ENCODE results near the gene FAM20C. TPM values are rescaled to one million over a fixed set of nuclear protein-coding genes. Genes with fewer than 3 reads are reported as not detected.
A peak's percentile ranks its signal among the peaks of the same experiment; 100 is the strongest.

FAM20C gene
- total RNA-seq, 1 experiment from 2014 or later = 62.6 TPM

DNA sequence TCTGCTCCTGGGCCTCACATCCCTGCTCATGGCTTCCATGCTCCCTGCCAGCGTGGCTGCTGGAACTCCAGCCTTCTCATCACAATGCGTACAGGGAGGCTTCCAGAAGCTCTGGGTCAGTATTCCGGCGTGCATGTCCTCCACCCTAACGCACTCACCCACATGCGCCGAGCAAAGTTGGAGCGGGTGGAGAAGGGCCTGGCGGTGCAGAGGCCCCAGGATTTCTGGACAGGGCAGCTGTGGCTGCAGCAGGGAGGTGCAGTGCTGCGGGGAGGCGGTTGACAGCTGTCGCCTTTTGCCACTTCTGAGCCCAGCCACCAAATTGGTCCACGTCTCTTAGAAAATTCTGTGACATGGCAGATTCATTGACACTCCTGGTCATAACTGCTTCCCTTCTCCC lies 33.6 kb upstream of the FAM20C start:
- Histone ChIP-seq H4K8ac (replicated peaks; ENCODE audit: insufficient read length, low read depth, low read length) (no peak overlapping the region), H2AFZ (ENCODE audit: low read length) (no peak overlapping the region), H3K79me1 (ENCODE audit: insufficient read depth, low read depth, low read length, poor library complexity, severe bottlenecking) (no peaks in the 10 kb centered on the region), H3K23ac (ENCODE audit: insufficient read length, low read depth, low read length) (no peak overlapping the region), H3K56ac (ENCODE audit: insufficient read length, low read depth, low read length) (no peak overlapping the region), H3K79me2 (ENCODE audit: insufficient read depth, low read length) (no peaks in the 10 kb centered on the region), H3K4ac (ENCODE audit: low read depth, low read length) (no peak overlapping the region), H3K14ac (ENCODE audit: insufficient read depth, low read length) (no peak overlapping the region), H3K4me2 (ENCODE audit: insufficient read depth, insufficient read length, low read length) (no peak overlapping the region), H2BK15ac (ENCODE audit: low read depth, low read length) (no peak overlapping the region), H4K5ac (ENCODE audit: insufficient read length, low read depth, low read length) (no peak overlapping the region), H2AK5ac (ENCODE audit: insufficient read length, low read length) (no peak overlapping the region), H3K27ac (ENCODE audit: insufficient read length, low read depth, low read length) (no peak overlapping the region), H3K27me3 (ENCODE audit: insufficient read depth, low read length) (no peaks in the 10 kb centered on the region), H2BK5ac (ENCODE audit: insufficient read length, low read length) (no peak overlapping the region), H4K91ac (ENCODE audit: insufficient read length, low read depth, low read length) (no peak overlapping the region), H2BK12ac (ENCODE audit: insufficient read length, low read depth, low read length) (no peak overlapping the region), H4K20me1 (ENCODE audit: control insufficient read depth, insufficient read depth, insufficient read length) (no peaks in the 10 kb centered on the region), H3K18ac (ENCODE audit: insufficient read length, low read depth, low read length) (no peak overlapping the region), H3K4me1 (ENCODE audit: insufficient read depth, low read length) (no peaks in the 10 kb centered on the region), H2BK120ac (ENCODE audit: low read depth, low read length, poor library complexity, severe bottlenecking) (no peak overlapping the region), H2BK20ac (ENCODE audit: low read depth, low read length, poor library complexity, severe bottlenecking) (no peak overlapping the region), H3K9ac (ENCODE audit: extremely low read depth, insufficient read length, low read length) (no peak overlapping the region), H3K9me3 (ENCODE audit: control insufficient read depth, low read depth, low read length) (no peaks in the 10 kb centered on the region), H3T11ph (ENCODE audit: low read length) (no peak overlapping the region), H3K23me2 (ENCODE audit: insufficient read length, low read depth, low read length, poor library complexity, severe bottlenecking) (no peaks in the 10 kb centered on the region)
- TF ChIP-seq, protein P1, sequence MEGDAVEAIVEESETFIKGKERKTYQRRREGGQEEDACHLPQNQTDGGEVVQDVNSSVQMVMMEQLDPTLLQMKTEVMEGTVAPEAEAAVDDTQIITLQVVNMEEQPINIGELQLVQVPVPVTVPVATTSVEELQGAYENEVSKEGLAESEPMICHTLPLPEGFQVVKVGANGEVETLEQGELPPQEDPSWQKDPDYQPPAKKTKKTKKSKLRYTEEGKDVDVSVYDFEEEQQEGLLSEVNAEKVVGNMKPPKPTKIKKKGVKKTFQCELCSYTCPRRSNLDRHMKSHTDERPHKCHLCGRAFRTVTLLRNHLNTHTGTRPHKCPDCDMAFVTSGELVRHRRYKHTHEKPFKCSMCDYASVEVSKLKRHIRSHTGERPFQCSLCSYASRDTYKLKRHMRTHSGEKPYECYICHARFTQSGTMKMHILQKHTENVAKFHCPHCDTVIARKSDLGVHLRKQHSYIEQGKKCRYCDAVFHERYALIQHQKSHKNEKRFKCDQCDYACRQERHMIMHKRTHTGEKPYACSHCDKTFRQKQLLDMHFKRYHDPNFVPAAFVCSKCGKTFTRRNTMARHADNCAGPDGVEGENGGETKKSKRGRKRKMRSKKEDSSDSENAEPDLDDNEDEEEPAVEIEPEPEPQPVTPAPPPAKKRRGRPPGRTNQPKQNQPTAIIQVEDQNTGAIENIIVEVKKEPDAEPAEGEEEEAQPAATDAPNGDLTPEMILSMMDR (conservative IDR thresholded peaks at IDR 0.05) = no peak
- Mint-ChIP-seq H3K27ac (peak overlapping the region in 1 of 3 experiments; percentile 79; a peak in 1 of 7 replicates), H3K36me3 (ENCODE audit: insufficient read depth in 1 of 3, low read depth in 3 of 3) (no peaks in the 10 kb centered on the region), H3K9me3 (no peaks in the 10 kb centered on the region), H3K4me1 (peaks cover 15 to 18% of the 10 kb centered on the region in 2 experiments), H3K27me3 (ENCODE audit: low read depth) (peaks cover 19% of the 10 kb centered on the region), H3K4me3 (no peak overlapping the region; a peak in 1 of 5 replicates)
- DNase-seq = no peak
- no CpG with 5 or more reads among the region's 13 CpGs for WGBS (ENCODE audit: extremely low coverage, insufficient read length, low lambda C conversion rate)
